SK-N-MC (cell line): ENCODE data around the gene PLXNB2.

Experiments used
- EZH2 ChIP-seq: fragments of 200-600 bp; sonication (generic); IDR thresholded peaks from one replicate; pipeline ENCODE4 v1.6.1; 2017; ENCODE audit warnings: antibody characterized with exemption
- FOXP2 ChIP-seq: optimal IDR thresholded peaks from 2 replicates; pipeline ENCODE3; 2011; ENCODE audit warnings: mild to moderate bottlenecking, moderate library complexity; ENCODE audit not compliant: insufficient read depth; ENCODE audit errors: extremely low read length, control extremely low read depth
- POLR2AphosphoS5 ChIP-seq: IDR thresholded peaks from 2 replicates; pipeline ENCODE4 v1.6.1; 2012; ENCODE audit warnings: mild to moderate bottlenecking, low read depth, low read length, borderline replicate concordance

GRCh38 chr22:50252082-50253045 lies 55.1 kb downstream of the PLXNB2 start:
- TF ChIP-seq POLR2AphosphoS5 (no peak), EZH2 (no peak), FOXP2 (no peak)
